ENCODE results near the gene SLC1A2.

The SLC1A2 gene

GRCh38 chr11:35257281-35257680 is 162.1 kb downstream of the SLC1A2 start:
- no peak for DNase-seq (ENCODE audit: low read depth)
- no peak overlapping the region for H3K4me3 ChIP-seq (ENCODE audit: low read depth, low read length)
- no peak for TF ChIP-seq CTCF (IDR thresholded peaks at IDR 0.05; ENCODE audit: low read depth, low read length)
- no peak for TF ChIP-seq MYC (IDR thresholded peaks at IDR 0.05; ENCODE audit: low read depth, low read length)
- TF ChIP-seq, protein P1, sequence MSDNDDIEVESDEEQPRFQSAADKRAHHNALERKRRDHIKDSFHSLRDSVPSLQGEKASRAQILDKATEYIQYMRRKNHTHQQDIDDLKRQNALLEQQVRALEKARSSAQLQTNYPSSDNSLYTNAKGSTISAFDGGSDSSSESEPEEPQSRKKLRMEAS (IDR thresholded peaks at IDR 0.05; ENCODE audit: low read depth, low read length), result no peak
- TF ChIP-seq POLR2A (IDR thresholded peaks at IDR 0.05; ENCODE audit: extremely low read depth, insufficient read length), result no peak

- no peak for TF ChIP-seq CTCF (IDR thresholded peaks at IDR 0.05; ENCODE audit: low read depth, low read length)
- no peak for TF ChIP-seq MYC (IDR thresholded peaks at IDR 0.05; ENCODE audit: low read depth, low read length)
- TF ChIP-seq, protein P1 (IDR thresholded peaks at IDR 0.05; ENCODE audit: low read depth, low read length), result no peak
- no peak for TF ChIP-seq POLR2A (IDR thresholded peaks at IDR 0.05; ENCODE audit: extremely low read depth, insufficient read length)
- DNase-seq (ENCODE audit: low read depth), result no peak
- H3K4me3 ChIP-seq (ENCODE audit: low read depth, low read length), result no peak overlapping the region
Observed at GRCh38 chr11:35256296-35256695, 163.1 kb downstream of the SLC1A2 start.

GRCh38 chr11:35255514-35255913 is 163.8 kb downstream of the SLC1A2 start:
- TF ChIP-seq CTCF (IDR thresholded peaks at IDR 0.05; ENCODE audit: low read depth, low read length) (no peak), MYC (IDR thresholded peaks at IDR 0.05; ENCODE audit: low read depth, low read length) (no peak)
- TF ChIP-seq, protein P1 (IDR thresholded peaks at IDR 0.05; ENCODE audit: low read depth, low read length), result no peak
- no peak overlapping the region for H3K4me3 ChIP-seq (ENCODE audit: low read depth, low read length)
- DNase-seq (ENCODE audit: low read depth), result no peak

GRCh38 chr11:35253237-35253636 is 166.1 kb downstream of the SLC1A2 start:
- no peak overlapping the region for H3K4me3 ChIP-seq (ENCODE audit: low read depth, low read length)
- DNase-seq (ENCODE audit: low read depth), result no peak
- TF ChIP-seq MYC (IDR thresholded peaks at IDR 0.05; ENCODE audit: low read depth, low read length) (no peak), CTCF (IDR thresholded peaks at IDR 0.05; ENCODE audit: low read depth, low read length) (no peak), POLR2A (IDR thresholded peaks at IDR 0.05; ENCODE audit: extremely low read depth, insufficient read length) (no peak)
- TF ChIP-seq, protein P1 (IDR thresholded peaks at IDR 0.05; ENCODE audit: low read depth, low read length), result no peak

DNA sequence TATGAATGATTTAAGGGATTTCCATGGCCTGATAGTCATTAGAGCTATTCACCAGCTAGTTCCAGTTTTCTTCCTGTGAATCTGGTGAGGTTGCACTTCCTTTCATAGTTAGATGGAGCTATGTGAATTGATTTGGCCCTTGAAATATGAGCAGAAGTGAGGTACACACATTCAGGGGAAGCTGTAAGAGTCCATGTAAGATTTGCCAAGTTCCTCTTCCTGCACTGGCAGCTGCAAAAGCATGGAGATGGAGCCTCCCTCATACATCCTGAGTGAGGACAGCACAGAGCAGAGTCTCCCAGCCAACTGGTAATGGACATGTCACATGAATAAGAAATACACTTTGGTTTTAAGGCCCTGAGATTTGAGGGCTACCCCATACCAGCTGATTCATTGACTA is 168.7 kb downstream of the SLC1A2 start:
- no peak overlapping the region for H3K4me3 ChIP-seq (ENCODE audit: low read depth, low read length)
- TF ChIP-seq, protein P1 (IDR thresholded peaks at IDR 0.05; ENCODE audit: low read depth, low read length), result no peak
- TF ChIP-seq CTCF (IDR thresholded peaks at IDR 0.05; ENCODE audit: low read depth, low read length) (no peak), POLR2A (IDR thresholded peaks at IDR 0.05; ENCODE audit: extremely low read depth, insufficient read length) (no peak), MYC (IDR thresholded peaks at IDR 0.05; ENCODE audit: low read depth, low read length) (no peak)
- DNase-seq (ENCODE audit: low read depth), result no peak

DNA sequence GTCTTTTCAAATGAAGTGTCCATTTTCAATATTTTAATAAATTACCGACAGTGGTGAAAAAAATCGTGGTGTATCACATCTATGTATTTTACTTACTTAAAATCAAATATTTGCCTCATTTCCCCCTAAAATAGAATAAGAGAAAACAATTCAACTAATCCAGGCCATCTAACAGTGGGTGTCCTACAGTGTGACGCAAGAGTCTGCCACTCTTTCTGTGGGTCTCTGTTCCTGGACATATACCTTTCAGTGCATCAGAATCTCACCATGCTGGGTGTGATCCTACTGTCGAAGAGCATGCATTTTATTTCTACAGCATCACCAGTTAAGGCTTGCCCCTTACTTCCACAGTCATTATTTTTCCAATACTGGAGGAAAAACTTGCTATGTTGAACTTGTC is 169.2 kb downstream of the SLC1A2 start:
- TF ChIP-seq POLR2A (IDR thresholded peaks at IDR 0.05; ENCODE audit: extremely low read depth, insufficient read length), result no peak
- no peak for TF ChIP-seq CTCF (IDR thresholded peaks at IDR 0.05; ENCODE audit: low read depth, low read length)
- TF ChIP-seq, protein P1 (IDR thresholded peaks at IDR 0.05; ENCODE audit: low read depth, low read length), result no peak
- no peak for TF ChIP-seq MYC (IDR thresholded peaks at IDR 0.05; ENCODE audit: low read depth, low read length)
- no peak overlapping the region for H3K4me3 ChIP-seq (ENCODE audit: low read depth, low read length)
- no peak for DNase-seq (ENCODE audit: low read depth)
